Stimulated activated effector memory CD8-positive, alpha-beta T cell treated with anti-CD3 and anti-CD28 coated beads, Interleukin-12 subunit alpha, Interleukin-12 subunit beta, amount 100 ng/mL, for 72 hours (primary cell): ENCODE results near the gene STK24.
A peak's percentile ranks its signal among the peaks of the same experiment; 100 is the strongest.

ENCODE experiments used
- ATAC-seq: fragments of 150-1000 bp; cut with Tn5 transposase; 2 replicates; pipeline ENCODE4 v1.10.0; 2021
- DNase-seq, 2 donors: peaks; one replicate each; pipeline ENCODE4 v3.0.0; 2021 to 2022; ENCODE audit warnings: low spot score in 2 of 2
- H3K27ac Mint-ChIP-seq: one replicate; pipeline ENCODE4 v1.8.0; 2022; ENCODE audit warnings: mild to moderate bottlenecking, mixed read lengths
- H3K36me3 Mint-ChIP-seq: one replicate; pipeline ENCODE4 v1.8.0; 2022; ENCODE audit warnings: mild to moderate bottlenecking, mixed read lengths
- H3K4me1 Mint-ChIP-seq: one replicate; pipeline ENCODE4 v1.8.0; 2022; ENCODE audit warnings: mixed read lengths
- H3K4me3 Mint-ChIP-seq: one replicate; pipeline ENCODE4 v1.8.0; 2022; ENCODE audit warnings: mild to moderate bottlenecking, mixed read lengths
- H3K9me3 Mint-ChIP-seq: one replicate; pipeline ENCODE4 v1.8.0; 2022; ENCODE audit warnings: mixed read lengths

STK24 gene

DNA sequence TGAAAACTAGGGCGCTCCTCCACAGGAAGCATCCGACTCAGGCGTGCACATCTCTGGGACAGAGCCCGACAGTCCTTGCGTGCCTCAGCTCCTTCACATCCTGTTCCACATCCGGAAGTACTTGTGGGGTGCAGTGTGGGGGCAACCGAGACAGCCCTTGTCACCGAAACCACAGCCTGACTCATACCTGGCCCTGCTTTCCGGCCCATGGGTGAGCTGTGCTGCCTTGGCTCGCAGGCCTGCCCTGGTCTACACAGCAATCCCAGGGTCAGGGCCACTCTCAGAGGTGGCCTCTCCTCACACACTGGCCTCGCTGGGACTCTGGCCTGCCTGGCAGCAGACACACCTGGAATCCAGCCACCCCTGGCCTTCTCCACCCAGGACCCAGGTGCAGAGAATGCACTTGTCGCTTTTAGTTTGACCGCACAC lies 100.4 kb downstream of the STK24 start:
- H3K4me3 Mint-ChIP-seq = peak overlapping the region; percentile 61
- peak overlapping the region; percentile 89 for H3K27ac Mint-ChIP-seq
- DNase-seq = peak; percentile 77 to 95
- peaks cover 79% of the 10 kb centered on the region for H3K4me1 Mint-ChIP-seq
- peak; percentile 86 for ATAC-seq
- peaks cover 86% of the 10 kb centered on the region for H3K36me3 Mint-ChIP-seq
- peaks cover 3% of the 10 kb centered on the region for H3K9me3 Mint-ChIP-seq

DNA sequence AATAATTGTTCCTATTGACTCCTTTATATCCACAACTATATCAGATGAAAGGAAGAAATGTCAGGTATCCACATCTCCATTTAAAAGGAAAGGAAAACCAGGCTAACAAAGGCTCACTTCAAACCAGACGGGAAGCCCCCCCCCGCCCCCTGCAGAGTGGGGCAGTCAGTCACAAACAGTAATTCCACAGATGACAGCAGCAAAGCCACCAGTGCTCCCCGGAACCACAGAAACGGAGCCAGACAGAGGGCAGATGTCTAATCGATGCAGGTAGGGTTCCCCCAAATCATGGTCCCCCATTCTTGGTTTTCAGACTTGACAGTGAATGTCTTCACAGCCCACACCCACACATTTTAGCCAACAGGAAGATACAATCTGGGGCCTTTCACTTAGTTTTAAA lies 100.8 kb downstream of the STK24 start:
- Mint-ChIP-seq H3K4me3 (peak overlapping the region; percentile 61), H3K9me3 (peaks cover 3% of the 10 kb centered on the region), H3K4me1 (peaks cover 79% of the 10 kb centered on the region), H3K36me3 (peaks cover 86% of the 10 kb centered on the region), H3K27ac (peak overlapping the region; percentile 89)
- DNase-seq (no peak), ATAC-seq (peak; percentile 62)

DNA sequence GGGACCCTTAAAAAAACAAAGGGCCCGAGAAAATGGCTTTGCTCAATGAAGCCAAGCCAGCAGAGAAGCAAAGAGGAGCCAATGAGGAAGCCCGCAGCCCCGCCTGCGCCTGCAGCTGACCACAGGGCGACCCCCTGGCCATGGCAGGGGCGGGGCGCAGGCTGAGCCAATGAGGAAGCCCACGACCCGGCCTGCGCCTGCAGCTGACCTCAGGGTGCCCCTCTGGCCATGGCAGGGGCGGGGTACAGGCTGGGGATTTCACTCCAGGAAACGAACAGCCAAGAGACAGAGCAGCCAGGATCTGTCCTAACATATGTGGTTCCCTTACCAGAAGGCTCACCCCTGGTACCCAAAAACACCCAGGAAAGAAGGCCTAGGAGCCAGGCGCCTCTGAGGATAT lies 101.4 kb downstream of the STK24 start:
- H3K4me3 Mint-ChIP-seq = peak overlapping the region; percentile 61
- H3K9me3 Mint-ChIP-seq = peaks cover 3% of the 10 kb centered on the region
- H3K4me1 Mint-ChIP-seq = peaks cover 76% of the 10 kb centered on the region
- no peak for ATAC-seq
- DNase-seq = no peak
- H3K36me3 Mint-ChIP-seq = peaks cover 84% of the 10 kb centered on the region
- peak overlapping the region; percentile 56 for H3K27ac Mint-ChIP-seq

DNA sequence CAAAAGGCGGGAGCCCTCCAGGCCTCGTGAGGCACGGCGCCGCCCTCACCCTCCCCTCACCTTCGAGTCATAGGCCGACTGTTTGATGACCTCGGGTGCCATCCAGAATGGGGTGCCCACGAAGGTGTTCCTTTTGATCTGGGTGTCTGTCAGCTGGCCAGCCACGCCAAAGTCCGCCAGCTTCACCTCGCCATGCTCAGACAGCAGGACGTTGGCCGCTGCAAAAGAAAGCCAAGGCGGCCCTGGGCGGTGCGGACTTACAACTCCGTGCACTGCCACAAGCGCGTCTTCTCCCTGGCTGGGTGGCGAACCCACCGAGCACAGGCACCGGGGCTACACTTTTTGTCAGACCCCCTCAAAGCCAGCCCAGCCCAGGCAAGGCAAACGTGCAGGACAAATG lies 102.1 kb downstream of the STK24 start:
- DNase-seq (no peak), ATAC-seq (no peak)
- no peak overlapping the region for H3K4me3 Mint-ChIP-seq
- peaks cover 73% of the 10 kb centered on the region for H3K4me1 Mint-ChIP-seq
- peaks cover 86% of the 10 kb centered on the region for H3K36me3 Mint-ChIP-seq
- H3K27ac Mint-ChIP-seq = peak overlapping the region; percentile 91
- peaks cover 3% of the 10 kb centered on the region for H3K9me3 Mint-ChIP-seq

DNA sequence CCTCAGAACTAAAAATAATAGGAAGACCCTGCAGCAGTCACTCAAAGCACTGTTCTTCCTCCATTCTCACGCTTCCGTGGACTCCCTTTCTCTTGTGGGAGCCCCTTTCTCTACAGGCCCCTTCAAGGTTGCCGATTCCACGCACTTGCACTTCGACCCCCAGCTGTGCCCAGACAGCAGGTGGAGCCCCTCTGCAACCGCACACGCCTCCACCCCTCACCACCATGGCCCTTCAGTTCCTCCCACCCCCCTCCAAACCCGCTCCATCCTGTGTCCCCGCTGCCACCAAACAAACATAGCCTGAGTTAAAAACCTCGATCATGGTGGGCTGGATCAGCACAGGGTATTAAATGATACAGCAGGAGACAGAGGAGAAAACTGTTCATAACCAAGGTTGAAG lies 102.6 kb downstream of the STK24 start:
- H3K9me3 Mint-ChIP-seq = peaks cover 3% of the 10 kb centered on the region

DNA sequence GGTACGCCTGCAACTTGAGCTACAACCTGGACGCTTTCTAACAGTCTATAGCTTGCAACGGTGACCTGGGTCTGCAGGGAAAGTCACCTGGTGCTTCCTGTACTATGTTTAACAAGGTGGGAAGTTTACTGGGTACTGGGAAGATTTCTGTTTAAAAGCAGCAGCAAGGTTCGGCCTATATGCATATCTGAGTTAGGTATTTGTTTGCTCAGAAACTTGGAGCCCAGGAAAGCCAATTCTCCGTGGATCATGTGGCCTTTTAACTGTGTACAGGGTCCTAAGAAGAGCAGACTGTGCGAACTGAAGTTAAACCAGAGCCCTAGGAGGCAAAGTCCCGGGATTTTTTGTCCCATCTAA lies 103.1 kb downstream of the STK24 start:
- no peak for ATAC-seq
- peaks cover 3% of the 10 kb centered on the region for H3K9me3 Mint-ChIP-seq
- peaks cover 90% of the 10 kb centered on the region for H3K36me3 Mint-ChIP-seq
- H3K4me1 Mint-ChIP-seq = peaks cover 64% of the 10 kb centered on the region
- peak overlapping the region; percentile 91 for H3K27ac Mint-ChIP-seq
- H3K4me3 Mint-ChIP-seq = no peak overlapping the region
- DNase-seq = no peak

More for the DNA sequence above, 102.6 kb downstream of the STK24 start:
- DNase-seq (no peak), ATAC-seq (no peak)
- peaks cover 68% of the 10 kb centered on the region for H3K4me1 Mint-ChIP-seq
- peak overlapping the region; percentile 91 for H3K27ac Mint-ChIP-seq
- H3K36me3 Mint-ChIP-seq = peaks cover 88% of the 10 kb centered on the region
- H3K4me3 Mint-ChIP-seq = no peak overlapping the region

DNA sequence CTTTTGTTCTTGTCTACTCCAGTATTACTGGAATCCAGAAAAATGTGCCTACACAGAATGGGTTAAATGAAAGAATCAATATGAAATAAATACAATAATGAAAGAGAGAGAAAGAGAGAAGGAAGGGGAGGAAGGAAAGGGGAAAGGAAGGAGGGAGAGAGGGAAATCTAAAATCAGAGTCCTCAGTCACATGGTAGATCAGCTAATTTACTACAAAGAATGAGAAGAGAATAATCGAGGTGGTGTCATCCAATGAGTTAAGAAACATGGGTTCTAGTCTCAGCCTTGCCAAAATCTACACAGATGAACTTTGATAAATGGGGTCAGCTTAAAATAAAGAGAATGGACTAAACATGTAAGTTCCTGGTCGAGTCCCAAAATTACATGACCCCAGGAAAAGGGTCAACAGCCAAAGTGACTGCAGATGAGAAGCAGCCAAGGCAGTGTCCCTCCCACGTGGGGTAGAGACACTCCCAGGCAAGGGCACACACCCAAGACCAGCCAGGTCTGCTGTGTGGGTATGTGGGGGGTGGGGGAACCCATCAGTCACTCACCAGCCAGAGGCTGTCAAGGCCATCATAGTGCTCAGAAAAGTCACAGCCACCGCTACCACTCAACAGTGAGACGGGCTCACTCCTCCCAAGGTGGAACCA lies 103.6 kb downstream of the STK24 start:
- ATAC-seq = no peak
- no peak for DNase-seq
- Mint-ChIP-seq H3K36me3 (peaks cover 91% of the 10 kb centered on the region), H3K27ac (peak overlapping the region; percentile 91), H3K4me3 (no peak overlapping the region), H3K9me3 (peaks cover 3% of the 10 kb centered on the region), H3K4me1 (peaks cover 60% of the 10 kb centered on the region)

DNA sequence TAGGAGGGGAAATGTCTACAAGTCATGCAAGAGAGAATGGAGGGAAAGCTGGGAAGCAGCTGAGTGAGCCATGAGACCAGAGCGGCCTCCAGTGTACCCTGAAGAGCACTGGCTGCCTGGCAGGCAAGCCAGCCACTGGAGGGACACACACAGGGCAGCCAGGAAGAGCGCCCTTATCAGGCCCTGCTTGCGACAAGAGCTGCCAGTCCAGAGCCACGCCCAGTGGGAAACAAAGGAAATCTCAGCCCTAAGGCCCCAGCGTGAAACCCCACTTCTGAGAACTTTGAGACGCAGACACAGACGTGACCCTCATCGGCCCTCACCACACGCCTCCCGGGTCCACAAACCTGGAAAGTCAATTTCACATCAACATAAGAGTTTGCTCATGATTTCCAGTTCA lies 105.0 kb downstream of the STK24 start:
- Mint-ChIP-seq H3K4me1 (peaks cover 58% of the 10 kb centered on the region), H3K4me3 (no peak overlapping the region), H3K9me3 (peaks cover 3% of the 10 kb centered on the region), H3K27ac (peak overlapping the region; percentile 91), H3K36me3 (peaks cover 91% of the 10 kb centered on the region)
- ATAC-seq (no peak), DNase-seq (no peak)

DNA sequence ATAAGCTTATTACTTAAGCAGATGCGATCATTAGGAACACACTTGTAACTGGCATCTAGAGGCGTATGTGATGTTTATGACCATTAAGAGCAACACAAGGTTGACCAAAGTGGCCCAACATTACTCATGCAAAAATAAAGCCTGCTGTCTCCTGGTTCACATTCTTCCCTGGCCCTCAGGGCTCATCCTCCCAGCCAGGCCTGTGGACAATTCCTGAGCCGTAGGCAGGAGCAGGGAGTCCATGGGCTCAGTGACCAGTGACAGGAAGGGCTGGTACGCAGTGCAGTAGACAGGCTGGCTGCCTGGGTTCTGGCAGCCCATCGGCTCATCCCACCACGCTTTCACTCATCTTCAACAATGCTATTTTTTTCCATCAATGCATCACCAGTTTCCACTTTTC lies 106.0 kb downstream of the STK24 start:
- DNase-seq (no peak), ATAC-seq (no peak)
- H3K4me1 Mint-ChIP-seq = peaks cover 48% of the 10 kb centered on the region
- peak overlapping the region; percentile 91 for H3K27ac Mint-ChIP-seq
- peaks cover 91% of the 10 kb centered on the region for H3K36me3 Mint-ChIP-seq
- H3K9me3 Mint-ChIP-seq = peaks cover 3% of the 10 kb centered on the region
- H3K4me3 Mint-ChIP-seq = no peak overlapping the region

DNA sequence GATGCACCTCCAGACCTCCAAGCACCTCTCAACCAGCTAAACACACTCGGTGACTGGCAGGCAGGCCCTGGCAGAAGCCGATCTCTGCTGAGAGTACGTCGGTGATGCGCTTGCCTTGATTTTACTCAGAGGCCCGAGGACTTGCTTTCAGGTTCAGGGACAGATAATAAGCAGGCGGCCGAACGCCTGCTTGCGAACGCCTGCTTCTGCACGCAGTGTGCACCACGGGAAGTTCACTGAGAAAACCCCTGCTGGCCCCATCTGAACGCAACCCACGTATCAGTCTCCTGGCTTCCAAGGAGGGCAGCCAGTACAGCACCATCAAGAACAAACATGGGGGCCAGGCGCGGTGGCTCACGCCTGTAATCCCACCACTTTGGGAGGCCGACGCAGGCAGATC lies 108.0 kb downstream of the STK24 start:
- no peak overlapping the region for H3K4me3 Mint-ChIP-seq
- DNase-seq (no peak), ATAC-seq (no peak)
- peaks cover 94% of the 10 kb centered on the region for H3K36me3 Mint-ChIP-seq
- H3K4me1 Mint-ChIP-seq = peaks cover 45% of the 10 kb centered on the region
- H3K9me3 Mint-ChIP-seq = peaks cover 3% of the 10 kb centered on the region
- H3K27ac Mint-ChIP-seq = peak overlapping the region; percentile 78

DNA sequence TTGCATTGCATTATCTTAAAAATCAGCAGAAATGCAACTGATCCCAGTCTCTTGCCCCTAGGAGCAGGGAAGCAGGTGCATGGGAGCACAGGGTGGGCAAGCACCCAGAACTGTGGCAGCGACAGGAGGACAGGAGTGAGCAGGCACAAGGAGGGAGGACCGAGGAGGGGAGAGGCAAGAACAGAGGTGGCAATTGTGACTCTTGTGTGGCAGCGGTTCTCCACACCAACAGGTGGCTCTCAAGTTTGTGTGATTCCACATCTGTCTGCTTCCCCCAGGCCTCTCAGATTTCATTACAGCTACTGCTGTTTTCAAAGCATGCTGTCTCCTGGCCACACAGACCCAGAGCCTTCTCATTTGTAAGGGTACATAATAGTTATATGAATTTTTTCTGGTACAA lies 108.5 kb downstream of the STK24 start:
- ATAC-seq (no peak), DNase-seq (no peak)
- Mint-ChIP-seq H3K9me3 (peaks cover 3% of the 10 kb centered on the region), H3K4me1 (peaks cover 46% of the 10 kb centered on the region), H3K36me3 (peaks cover 94% of the 10 kb centered on the region), H3K27ac (peak overlapping the region; percentile 78), H3K4me3 (no peak overlapping the region)

DNA sequence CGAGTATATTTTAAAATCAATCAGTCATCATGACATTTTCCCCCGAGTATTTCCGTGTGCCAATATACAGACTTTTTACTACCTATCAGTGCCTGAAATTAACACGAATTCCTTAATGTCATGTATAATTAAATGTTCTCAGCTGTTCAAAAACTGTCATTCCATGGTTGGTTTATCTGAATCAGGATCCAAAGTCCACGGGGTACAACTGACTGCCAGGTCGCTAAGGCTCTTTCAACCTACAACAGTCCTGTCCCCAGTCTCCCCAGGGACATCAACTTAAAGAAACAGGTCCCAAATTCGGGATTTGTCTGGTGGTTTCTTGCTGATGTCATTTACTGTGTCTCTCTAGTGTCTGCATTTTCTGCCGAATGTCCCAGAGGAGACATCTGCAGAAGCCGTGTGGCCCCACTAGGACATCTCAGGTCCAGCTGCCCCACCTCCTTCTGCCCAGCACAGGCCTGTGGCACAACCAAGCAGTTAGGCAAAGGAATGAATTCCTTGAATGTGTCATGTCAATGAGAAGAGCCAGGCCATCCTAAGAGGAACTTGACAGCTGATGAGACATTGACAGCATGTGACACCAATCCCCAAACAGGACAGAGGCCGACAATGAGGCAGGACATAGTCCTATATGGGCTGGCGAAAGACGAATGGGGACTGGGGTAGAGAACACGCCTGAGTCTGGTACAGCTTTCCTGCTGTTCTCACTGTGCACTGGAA lies 109.5 kb downstream of the STK24 start:
- H3K36me3 Mint-ChIP-seq = peaks cover 94% of the 10 kb centered on the region
- peak overlapping the region; percentile 78 for H3K27ac Mint-ChIP-seq
- no peak overlapping the region for H3K4me3 Mint-ChIP-seq
- peaks cover 46% of the 10 kb centered on the region for H3K4me1 Mint-ChIP-seq
- no peaks in the 10 kb centered on the region for H3K9me3 Mint-ChIP-seq
- no peak for DNase-seq
- ATAC-seq = no peak

DNA sequence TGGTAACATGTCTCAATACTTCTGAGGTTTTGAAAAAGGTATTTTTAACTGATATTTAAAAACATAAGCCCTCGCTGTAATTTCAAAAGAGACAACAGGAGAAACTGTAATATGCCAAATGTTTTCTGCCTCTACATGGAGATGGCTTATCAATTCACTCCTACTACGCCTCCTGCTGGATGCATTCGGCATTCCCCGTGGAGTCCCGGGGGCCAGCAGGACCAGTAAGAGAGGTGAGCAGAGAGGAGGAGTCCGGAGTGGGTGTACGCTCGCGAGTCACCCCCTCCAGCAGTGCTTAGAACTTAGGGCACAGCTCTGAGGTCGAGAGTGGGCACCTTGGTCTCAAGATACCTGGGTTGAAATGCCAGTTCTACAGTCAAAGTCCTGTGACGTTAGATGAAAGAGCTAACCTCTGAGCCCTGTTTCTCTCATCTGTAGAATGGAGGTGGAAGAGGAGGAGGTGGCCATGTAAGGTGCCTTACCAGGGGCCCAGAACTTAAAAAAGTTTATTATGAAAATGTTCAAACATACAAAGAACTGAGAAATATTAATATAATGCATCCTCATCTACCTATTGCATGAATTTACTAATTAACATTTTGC lies 110.2 kb downstream of the STK24 start:
- Mint-ChIP-seq H3K36me3 (peaks cover 94% of the 10 kb centered on the region), H3K4me1 (peaks cover 45% of the 10 kb centered on the region), H3K4me3 (no peak overlapping the region), H3K27ac (no peak overlapping the region), H3K9me3 (no peaks in the 10 kb centered on the region)
- DNase-seq (no peak), ATAC-seq (peak; percentile 51)

DNA sequence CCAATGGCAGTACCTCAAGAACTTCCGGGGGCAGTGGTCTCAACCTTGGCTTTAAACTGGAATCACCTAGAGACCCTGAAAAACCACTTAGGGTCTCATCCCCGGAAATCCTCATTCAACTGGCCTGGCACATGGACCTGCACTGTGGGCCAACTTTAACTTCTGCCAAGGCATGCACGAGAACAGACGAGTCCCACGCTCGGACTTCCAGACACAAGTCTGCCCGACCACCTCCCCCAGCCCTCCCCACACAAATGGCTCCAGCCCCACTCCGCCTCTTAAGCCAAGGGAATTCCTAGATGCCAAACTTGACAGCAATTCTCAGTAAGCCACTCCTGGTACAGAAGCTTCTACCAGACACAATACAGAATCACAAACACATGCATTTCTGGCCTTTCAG lies 114.0 kb downstream of the STK24 start:
- Mint-ChIP-seq H3K4me3 (no peak overlapping the region), H3K27ac (peak overlapping the region; percentile 91), H3K9me3 (no peaks in the 10 kb centered on the region), H3K4me1 (peaks cover 32% of the 10 kb centered on the region), H3K36me3 (peaks cover 100% of the 10 kb centered on the region)
- DNase-seq = no peak
- no peak for ATAC-seq

DNA sequence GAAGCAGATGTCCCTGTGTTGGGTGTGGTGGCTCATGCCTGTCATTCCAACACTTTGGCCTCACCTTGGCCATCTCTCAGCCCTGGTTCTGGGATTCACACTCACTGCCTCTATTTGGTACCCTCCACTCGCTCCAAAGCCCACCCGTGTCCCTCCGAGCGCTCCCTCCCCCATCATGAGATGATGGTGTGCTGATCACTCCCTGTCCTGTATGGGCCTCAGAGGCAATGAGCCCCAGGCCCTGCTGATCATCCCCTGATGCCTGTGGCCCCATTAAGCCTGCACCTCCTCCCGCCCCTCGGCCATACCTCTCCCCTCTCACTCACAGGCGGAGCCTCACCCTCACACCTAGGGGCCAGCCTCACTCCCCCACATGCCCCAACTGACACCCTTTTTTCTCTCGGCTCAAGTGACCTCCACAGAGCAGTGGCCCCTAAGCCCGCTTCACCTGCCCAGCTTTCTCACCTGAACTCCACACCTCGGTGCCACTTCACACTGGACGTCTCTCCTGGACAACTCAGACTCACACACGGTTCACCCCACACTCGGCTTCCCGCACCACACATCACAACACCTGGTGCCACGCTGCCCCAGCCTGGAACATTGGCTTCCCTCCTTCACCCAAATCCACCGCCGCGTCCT lies 114.5 kb downstream of the STK24 start:
- ATAC-seq (no peak), DNase-seq (no peak)
- no peak overlapping the region for H3K4me3 Mint-ChIP-seq
- H3K9me3 Mint-ChIP-seq = no peaks in the 10 kb centered on the region
- peak overlapping the region; percentile 91 for H3K27ac Mint-ChIP-seq
- peaks cover 26% of the 10 kb centered on the region for H3K4me1 Mint-ChIP-seq
- H3K36me3 Mint-ChIP-seq = peaks cover 100% of the 10 kb centered on the region
